ENCODE results near the gene RANGAP1. TPM values are rescaled to one million over a fixed set of nuclear protein-coding genes. Genes with fewer than 3 reads are reported as not detected.

RANGAP1 gene
- polyA plus RNA-seq, 1 experiment: 145 TPM

DNA sequence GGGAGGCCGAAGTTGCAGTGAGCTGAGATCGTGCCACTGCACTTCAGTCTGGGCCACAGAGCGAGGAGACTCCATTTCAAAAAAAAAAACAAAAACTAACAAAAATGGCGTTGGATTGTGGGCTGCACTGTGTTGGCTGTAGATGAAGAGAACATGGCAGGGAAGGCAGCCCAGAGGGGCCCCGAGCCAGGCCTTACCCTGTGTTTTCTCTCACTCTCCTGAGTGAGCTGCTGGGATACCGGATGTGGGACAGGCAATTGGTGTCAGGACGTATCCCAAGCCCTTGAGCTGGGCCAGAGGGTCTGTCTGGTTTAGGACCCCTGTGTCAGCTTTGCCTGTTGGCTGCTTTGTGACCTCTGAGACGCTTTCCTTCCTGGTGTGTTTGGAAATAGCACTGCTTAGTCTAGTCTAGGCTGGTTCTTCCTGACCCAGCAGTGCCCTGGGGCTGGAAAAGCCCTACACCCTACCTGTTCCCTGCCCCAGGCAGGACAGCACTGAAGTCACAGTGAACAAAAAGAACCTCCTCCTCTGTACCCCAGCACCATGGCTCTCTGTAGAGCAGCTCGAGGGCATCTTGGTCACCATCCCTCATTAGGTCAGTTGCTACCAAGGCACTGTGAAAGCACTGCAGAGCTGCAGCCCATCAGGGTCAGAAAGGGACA, 63.0 kb downstream of the RANGAP1 start:
- DNase-seq (ENCODE audit: low read depth): no peak
- Histone ChIP-seq H3K36me3 (ENCODE audit: control insufficient read depth, insufficient read depth, low read length) (peaks cover 25% of the 10 kb centered on the region), H3K4me3 (ENCODE audit: low read depth, low read length) (no peak overlapping the region), H3K27me3 (ENCODE audit: control insufficient read depth, insufficient read depth, low read length) (no peaks in the 10 kb centered on the region)
- CTCF ChIA-PET: no interaction called here
- TF ChIP-seq, protein P1, sequence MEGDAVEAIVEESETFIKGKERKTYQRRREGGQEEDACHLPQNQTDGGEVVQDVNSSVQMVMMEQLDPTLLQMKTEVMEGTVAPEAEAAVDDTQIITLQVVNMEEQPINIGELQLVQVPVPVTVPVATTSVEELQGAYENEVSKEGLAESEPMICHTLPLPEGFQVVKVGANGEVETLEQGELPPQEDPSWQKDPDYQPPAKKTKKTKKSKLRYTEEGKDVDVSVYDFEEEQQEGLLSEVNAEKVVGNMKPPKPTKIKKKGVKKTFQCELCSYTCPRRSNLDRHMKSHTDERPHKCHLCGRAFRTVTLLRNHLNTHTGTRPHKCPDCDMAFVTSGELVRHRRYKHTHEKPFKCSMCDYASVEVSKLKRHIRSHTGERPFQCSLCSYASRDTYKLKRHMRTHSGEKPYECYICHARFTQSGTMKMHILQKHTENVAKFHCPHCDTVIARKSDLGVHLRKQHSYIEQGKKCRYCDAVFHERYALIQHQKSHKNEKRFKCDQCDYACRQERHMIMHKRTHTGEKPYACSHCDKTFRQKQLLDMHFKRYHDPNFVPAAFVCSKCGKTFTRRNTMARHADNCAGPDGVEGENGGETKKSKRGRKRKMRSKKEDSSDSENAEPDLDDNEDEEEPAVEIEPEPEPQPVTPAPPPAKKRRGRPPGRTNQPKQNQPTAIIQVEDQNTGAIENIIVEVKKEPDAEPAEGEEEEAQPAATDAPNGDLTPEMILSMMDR (IDR thresholded peaks at IDR 0.05; ENCODE audit: insufficient read depth, low read depth, low read length): no peak
- POLR2A ChIA-PET: no interaction called here

- H3K4me3 ChIP-seq (ENCODE audit: low read depth, low read length): no peak overlapping the region
- DNase-seq (ENCODE audit: low read depth): peak; percentile 62
- ChIA-PET POLR2A (interaction anchor here (0.5 kb wide), 1 partner anchor 91 kb away, joined by 3 read pairs; no protein-coding TSS in a partner anchor), CTCF (no interaction called here)
- H3K36me3 ChIP-seq (ENCODE audit: control insufficient read depth, insufficient read depth, low read length): peaks cover 7% of the 10 kb centered on the region
- no peaks in the 10 kb centered on the region for H3K27me3 ChIP-seq (ENCODE audit: control insufficient read depth, insufficient read depth, low read length)
- TF ChIP-seq, protein P1 (IDR thresholded peaks at IDR 0.05; ENCODE audit: insufficient read depth, low read depth, low read length): no peak
These were observed 68.3 kb downstream of the RANGAP1 start for GRCh38 chr22:41217553-41218157.

GRCh38 chr22:41216984-41217383, 69.0 kb downstream of the RANGAP1 start:
- no peak for DNase-seq (ENCODE audit: low read depth)
- CTCF ChIA-PET: no interaction called here
- H3K27me3 ChIP-seq (ENCODE audit: control insufficient read depth, insufficient read depth, low read length): no peaks in the 10 kb centered on the region
- no peak overlapping the region for H3K4me3 ChIP-seq (ENCODE audit: low read depth, low read length)
- POLR2A ChIA-PET: no interaction called here
- TF ChIP-seq, protein P1 (IDR thresholded peaks at IDR 0.05; ENCODE audit: insufficient read depth, low read depth, low read length): no peak
- H3K36me3 ChIP-seq (ENCODE audit: control insufficient read depth, insufficient read depth, low read length): peaks cover 7% of the 10 kb centered on the region

DNA sequence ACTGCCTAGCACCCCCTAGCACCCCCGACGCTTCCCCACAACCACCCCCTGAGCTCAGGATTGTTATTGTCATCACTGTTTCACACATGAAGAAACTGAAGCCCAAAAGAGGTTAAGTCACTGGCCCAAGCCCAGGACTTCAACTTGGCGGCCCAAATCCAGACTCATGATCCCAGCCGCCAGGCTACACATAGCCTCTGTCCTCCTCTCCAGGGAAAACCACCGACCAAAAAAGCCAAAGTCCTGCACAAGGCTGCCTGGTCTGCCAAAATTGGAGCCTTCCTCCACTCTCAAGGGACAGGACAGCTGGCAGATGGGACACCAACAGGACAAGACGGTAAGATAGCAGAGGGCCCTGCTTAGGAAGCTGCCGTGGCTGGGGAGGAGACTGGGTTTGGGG, 70.1 kb downstream of the RANGAP1 start:
- ChIA-PET CTCF (no interaction called here), POLR2A (no interaction called here)
- DNase-seq (ENCODE audit: low read depth): no peak
- Histone ChIP-seq H3K27me3 (ENCODE audit: control insufficient read depth, insufficient read depth, low read length) (no peaks in the 10 kb centered on the region), H3K4me3 (ENCODE audit: low read depth, low read length) (no peak overlapping the region), H3K36me3 (ENCODE audit: control insufficient read depth, insufficient read depth, low read length) (peaks cover 5% of the 10 kb centered on the region)
- TF ChIP-seq, protein P1 (IDR thresholded peaks at IDR 0.05; ENCODE audit: insufficient read depth, low read depth, low read length): no peak

DNA sequence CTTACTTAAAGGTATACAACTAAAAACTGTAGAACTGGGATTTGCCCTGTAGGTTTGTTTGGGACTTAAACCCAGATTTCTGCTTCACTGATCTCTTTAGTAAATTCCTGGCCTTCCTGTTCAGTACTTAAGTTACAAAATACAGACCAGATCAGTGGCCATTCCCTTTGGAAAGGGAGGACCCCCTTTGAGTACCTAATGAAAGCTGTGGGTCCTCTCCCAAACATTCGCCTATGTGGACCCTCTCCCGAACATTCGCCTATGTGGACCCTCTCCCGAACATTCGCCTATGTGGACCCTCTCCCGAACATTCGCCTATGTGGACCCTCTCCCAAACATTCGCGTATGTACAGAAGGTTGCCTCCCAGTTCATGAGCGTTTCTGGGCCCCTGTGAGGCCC, 70.6 kb downstream of the RANGAP1 start:
- peaks cover 7% of the 10 kb centered on the region for H3K36me3 ChIP-seq (ENCODE audit: control insufficient read depth, insufficient read depth, low read length)
- DNase-seq (ENCODE audit: low read depth): no peak
- TF ChIP-seq, protein P1 (IDR thresholded peaks at IDR 0.05; ENCODE audit: insufficient read depth, low read depth, low read length): no peak
- ChIA-PET CTCF (no interaction called here), POLR2A (no interaction called here)
- H3K27me3 ChIP-seq (ENCODE audit: control insufficient read depth, insufficient read depth, low read length): no peaks in the 10 kb centered on the region
- H3K4me3 ChIP-seq (ENCODE audit: low read depth, low read length): no peak overlapping the region
